HepG2 (cell line): ENCODE data around the gene SYT13. TPM values are rescaled to one million over a fixed set of nuclear protein-coding genes. Genes with fewer than 3 reads are reported as not detected.

Source experiments
- ATAC-seq: fragments of 200-7000 bp; cut with Tn5 transposase; 3 replicates; pipeline ENCODE4 v1.9.1; 2020; ENCODE audit warnings: mild to moderate bottlenecking, moderate library complexity
- BruUV-seq: library from RNA; stranded (reverse); fragments of 400-500 nt; replicated peaks from 2 replicates; lab custom pipeline; 2021; lab: Mats Ljungman, UMichigan
- CTCF ChIA-PET: fragments of 300-600 bp; formaldehyde crosslinking; extraction: SDS; loops from one replicate; lab custom pipeline; 2021; ENCODE audit warnings: low total read pairs, inconsistent platforms, low intra/inter-chr PET ratio; lab: Yijun Ruan, JAX
- POLR2A ChIA-PET: fragments of 350-600 bp; sonication (Branson Sonifier 250); formaldehyde crosslinking; loops from one replicate; lab custom pipeline; 2020; ENCODE audit warnings: antibody characterized with exemption, inconsistent platforms; lab: Yijun Ruan, JAX
- DNase-seq: peaks from one replicate; pipeline ENCODE4 v3.0.0-alpha.2; 2015; ENCODE audit warnings: low spot score
- FAIRE-seq: peaks from 3 replicates; lab custom pipeline; 2011; peaks lifted over from hg19 to GRCh38; lab: Jason Lieb, UNC
- H2AFZ ChIP-seq: one replicate; pipeline ENCODE4 v1.6.1; 2011; ENCODE audit warnings: low read length, inconsistent platforms
- H3K27ac ChIP-seq: fragments of 300-600 bp; 3 replicates; pipeline ENCODE4 v1.8.0; 2011; ENCODE audit warnings: mixed run types, mild to moderate bottlenecking, mixed read lengths, low read length, inconsistent platforms; ENCODE audit not compliant: insufficient read depth; ENCODE audit errors: extremely low read length
- H3K27me3 ChIP-seq, 2 experiments: fragments of 200-600 bp in 1 of 2; 2 replicates in 1 of 2; 3 replicates in 1 of 2; pipeline versions ENCODE4 v1.6.0 to v1.8.0; 2011; ENCODE audit warnings: low read length in 2 of 2, mild to moderate bottlenecking in 2 of 2, moderate library complexity in 2 of 2, inconsistent platforms in 1 of 2; ENCODE audit not compliant: insufficient read depth in 2 of 2, control insufficient read depth in 1 of 2
- H3K36me3 ChIP-seq, 2 experiments: fragments of 200-600 bp in 1 of 2; replicated peaks in 1 of 2; 2 replicates in 1 of 2; 3 replicates in 1 of 2; pipeline versions ENCODE4 v1.5.1 to v1.8.0; 2011; ENCODE audit warnings: low read length in 2 of 2, inconsistent platforms in 1 of 2; ENCODE audit not compliant: insufficient read depth in 2 of 2, control insufficient read depth in 1 of 2
- H3K4me1 ChIP-seq: 2 replicates; pipeline ENCODE4 v1.5.1; 2012; ENCODE audit warnings: low read length, inconsistent platforms; ENCODE audit not compliant: insufficient read depth
- H3K4me2 ChIP-seq: 2 replicates; pipeline ENCODE4 v1.6.0; 2011; ENCODE audit warnings: low read depth, low read length, inconsistent platforms
- H3K4me3 ChIP-seq, 3 experiments: fragments of 200-600 bp in 1 of 3; sonication (generic), shearing (Covaris generic) in 1 of 3; replicated peaks in 1 of 3; 2 replicates each; pipeline ENCODE4 v1.5.1; 2011 to 2016; ENCODE audit warnings: low read length in 3 of 3, inconsistent platforms in 2 of 3, low read depth in 2 of 3, mild to moderate bottlenecking in 2 of 3, control low read depth in 1 of 3, mixed read lengths in 1 of 3; ENCODE audit not compliant: insufficient read depth in 1 of 3
- H3K79me2 ChIP-seq: one replicate; pipeline ENCODE4 v1.6.1; 2011; ENCODE audit warnings: low read length, inconsistent platforms; ENCODE audit not compliant: insufficient read depth
- H3K9ac ChIP-seq: 2 replicates; pipeline ENCODE4 v1.6.0; 2011; ENCODE audit warnings: mild to moderate bottlenecking, low read depth, low read length, inconsistent platforms; ENCODE audit not compliant: insufficient read depth
- H3K9me3 ChIP-seq: 2 replicates; pipeline ENCODE4 v1.5.1; 2012; ENCODE audit warnings: mild to moderate bottlenecking, low read length
- H4K20me1 ChIP-seq: 2 replicates; pipeline ENCODE4 v1.6.0; 2011; ENCODE audit warnings: inconsistent platforms, mild to moderate bottlenecking, low read length, moderate library complexity; ENCODE audit not compliant: insufficient read depth
- ZSCAN9 ChIP-seq: IDR thresholded peaks from 2 replicates; pipeline ENCODE4 v1.6.1; 2016; ENCODE audit warnings: borderline replicate concordance
- WGBS: methylation state at CpG from one replicate; pipeline ENCODE4 v1.1.6; 2017; ENCODE audit warnings: low lambda C conversion rate; 5-methylcytosine and 5-hydroxymethylcytosine counted together
- in situ Hi-C: cut with HindIII; loops from 2 replicates; pipeline ENCODE4 v1.10.0; 2017; ENCODE audit warnings: low pct_unique_long_range_greater_than_20kb; ENCODE audit not compliant: extremely low pct_ligation_motif_present
- intact Hi-C: fragments of 100-400 bp; cut with micrococcal nuclease; formaldehyde crosslinking; loops from one replicate; pipeline ENCODE4 v1.10.0; 2022; ENCODE audit not compliant: unreplicated experiment
- polyA plus RNA-seq, 8 experiments: library from polyadenylated mRNA; depleted of rRNA in 3 of 8; stranded (reverse) in 7 of 8; unstranded in 1 of 8; fragments of >200 nt; fragmentation: Illumina TruSeq in 4 of 8; extraction: Trizol in 4 of 8; gene quantifications; 2 replicates each; pipeline versions ENCODE4 v1.2.1 to v1.2.3, GENCODE V29; 2011 to 2016; ENCODE audit warnings: low read depth in 4 of 8, missing spikeins in 1 of 8, mixed read lengths in 1 of 8; ENCODE audit not compliant: insufficient read depth in 1 of 8
- total RNA-seq, 5 experiments: library from RNA; depleted of rRNA; stranded (reverse); fragments of >200 nt; fragmentation: Illumina TruSeq; extraction: Trizol; gene quantifications; 2 replicates each; pipeline ENCODE4 v1.2.3, GENCODE V29; 2016; ENCODE audit warnings: low read depth in 1 of 5
- TF ChIP-seq, protein P1 (sequence below): sonication (generic); formaldehyde crosslinking; IDR thresholded peaks from 2 replicates; pipeline ENCODE4 v1.5.1; 2020; ENCODE audit warnings: mild to moderate bottlenecking, missing genetic modification reagents, moderate library complexity
- TF ChIP-seq, protein P2 (sequence below): sonication (generic); formaldehyde crosslinking; IDR thresholded peaks from 2 replicates; pipeline ENCODE4 v1.4.0; 2020; ENCODE audit warnings: missing genetic modification reagents
- TF ChIP-seq, protein P3 (sequence below): sonication (generic); formaldehyde crosslinking; IDR thresholded peaks from 2 replicates; pipeline ENCODE4 v1.4.0; 2020; ENCODE audit warnings: missing genetic modification reagents, mild to moderate bottlenecking, borderline replicate concordance
- TF ChIP-seq, protein P4 (sequence below): sonication (generic); formaldehyde crosslinking; IDR thresholded peaks from 2 replicates; pipeline ENCODE4 v1.5.0; 2020; ENCODE audit warnings: mild to moderate bottlenecking, missing genetic modification reagents, moderate library complexity

Gene SYT13
- total and polyA plus RNA-seq, 2 of the 13 experiments (the other 11 are each of a cell fraction or from before 2014, with no cell fraction given) = 0.02 to 0.13 TPM

DNA sequence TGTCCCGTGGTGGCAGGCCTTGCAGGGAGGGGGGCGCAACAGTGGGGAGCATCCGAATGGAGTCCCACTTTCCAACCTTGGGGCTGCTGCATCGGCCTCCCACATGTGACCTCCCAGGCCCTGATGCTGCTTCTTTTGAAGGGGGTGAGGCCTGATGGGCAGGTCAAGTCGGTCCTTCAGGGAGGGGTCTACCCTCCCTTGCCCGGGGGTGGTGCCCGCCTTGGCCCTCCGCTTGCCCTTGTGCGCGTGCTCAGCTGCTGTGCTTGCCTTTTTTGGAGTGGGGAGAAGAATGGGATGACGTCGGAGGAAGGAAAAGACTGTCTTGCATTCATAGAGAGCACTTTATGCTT lies 72.8 kb downstream of the SYT13 start (continued):
- TF ChIP-seq, protein P1, sequence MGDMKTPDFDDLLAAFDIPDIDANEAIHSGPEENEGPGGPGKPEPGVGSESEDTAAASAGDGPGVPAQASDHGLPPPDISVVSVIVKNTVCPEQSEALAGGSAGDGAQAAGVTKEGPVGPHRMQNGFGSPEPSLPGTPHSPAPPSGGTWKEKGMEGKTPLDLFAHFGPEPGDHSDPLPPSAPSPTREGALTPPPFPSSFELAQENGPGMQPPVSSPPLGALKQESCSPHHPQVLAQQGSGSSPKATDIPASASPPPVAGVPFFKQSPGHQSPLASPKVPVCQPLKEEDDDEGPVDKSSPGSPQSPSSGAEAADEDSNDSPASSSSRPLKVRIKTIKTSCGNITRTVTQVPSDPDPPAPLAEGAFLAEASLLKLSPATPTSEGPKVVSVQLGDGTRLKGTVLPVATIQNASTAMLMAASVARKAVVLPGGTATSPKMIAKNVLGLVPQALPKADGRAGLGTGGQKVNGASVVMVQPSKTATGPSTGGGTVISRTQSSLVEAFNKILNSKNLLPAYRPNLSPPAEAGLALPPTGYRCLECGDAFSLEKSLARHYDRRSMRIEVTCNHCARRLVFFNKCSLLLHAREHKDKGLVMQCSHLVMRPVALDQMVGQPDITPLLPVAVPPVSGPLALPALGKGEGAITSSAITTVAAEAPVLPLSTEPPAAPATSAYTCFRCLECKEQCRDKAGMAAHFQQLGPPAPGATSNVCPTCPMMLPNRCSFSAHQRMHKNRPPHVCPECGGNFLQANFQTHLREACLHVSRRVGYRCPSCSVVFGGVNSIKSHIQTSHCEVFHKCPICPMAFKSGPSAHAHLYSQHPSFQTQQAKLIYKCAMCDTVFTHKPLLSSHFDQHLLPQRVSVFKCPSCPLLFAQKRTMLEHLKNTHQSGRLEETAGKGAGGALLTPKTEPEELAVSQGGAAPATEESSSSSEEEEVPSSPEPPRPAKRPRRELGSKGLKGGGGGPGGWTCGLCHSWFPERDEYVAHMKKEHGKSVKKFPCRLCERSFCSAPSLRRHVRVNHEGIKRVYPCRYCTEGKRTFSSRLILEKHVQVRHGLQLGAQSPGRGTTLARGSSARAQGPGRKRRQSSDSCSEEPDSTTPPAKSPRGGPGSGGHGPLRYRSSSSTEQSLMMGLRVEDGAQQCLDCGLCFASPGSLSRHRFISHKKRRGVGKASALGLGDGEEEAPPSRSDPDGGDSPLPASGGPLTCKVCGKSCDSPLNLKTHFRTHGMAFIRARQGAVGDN (CRISPR knock-in tag) = no peak
- TF ChIP-seq, all 625 proteins: peak for 0

DNA sequence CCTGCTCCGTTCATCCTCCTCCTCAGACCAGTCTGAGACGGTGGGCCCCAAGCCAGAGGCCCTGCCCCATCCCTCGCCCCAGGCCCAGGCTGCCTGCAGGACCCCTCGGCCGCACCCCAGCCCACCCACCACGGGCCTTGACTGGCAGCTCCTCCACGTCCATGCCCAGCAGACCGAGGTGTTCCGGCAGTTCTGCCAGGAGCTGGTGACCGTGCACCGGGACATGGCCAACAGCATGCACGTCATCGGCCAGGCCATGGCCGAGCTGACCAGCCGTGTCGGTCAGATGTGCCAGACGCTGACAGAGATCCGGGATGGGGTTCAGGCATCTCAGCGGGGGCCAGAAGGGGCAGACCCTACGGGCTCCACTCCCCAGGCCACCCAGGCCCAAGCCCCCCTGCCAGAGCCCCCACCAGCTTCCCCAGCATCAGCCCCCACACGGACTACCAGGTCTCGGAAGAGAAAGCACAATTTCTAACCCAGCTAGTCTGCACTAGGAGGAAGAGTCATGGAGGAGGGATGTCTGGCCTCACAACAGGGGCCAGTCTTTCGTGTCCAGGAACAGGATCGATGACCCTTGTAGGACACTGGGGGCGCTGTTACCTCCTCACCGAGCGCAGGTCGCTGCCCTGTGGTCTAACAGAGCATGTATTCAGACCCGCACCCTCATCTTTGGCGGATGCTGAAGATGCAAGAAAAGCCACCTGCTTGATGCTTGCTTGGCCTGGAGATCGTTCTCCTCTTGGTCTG lies 73.4 kb downstream of the SYT13 start:
- no TSS peak for BruUV-seq
- ATAC-seq (peak; percentile 58), DNase-seq (no peak), FAIRE-seq (no peak)
- peaks cover 0 to 7% of the 10 kb centered on the region in 2 experiments; a peak in 4 of 5 replicates for H3K36me3 ChIP-seq
- H2AFZ ChIP-seq = no peak overlapping the region
- no peak overlapping the region for H3K4me3 ChIP-seq
- H3K9ac ChIP-seq = no peak overlapping the region
- no peak overlapping the region for H3K4me2 ChIP-seq
- H3K27me3 ChIP-seq = no peaks in the 10 kb centered on the region
- ChIA-PET POLR2A (no interaction called here), CTCF (no interaction called here)
- intact Hi-C loops = no loop called here
- WGBS = 96% methylated on average over 5 of the region's 31 CpGs
- H3K27ac ChIP-seq = no peak overlapping the region
- H4K20me1 ChIP-seq = no peaks in the 10 kb centered on the region
- TF ChIP-seq, protein P2, sequence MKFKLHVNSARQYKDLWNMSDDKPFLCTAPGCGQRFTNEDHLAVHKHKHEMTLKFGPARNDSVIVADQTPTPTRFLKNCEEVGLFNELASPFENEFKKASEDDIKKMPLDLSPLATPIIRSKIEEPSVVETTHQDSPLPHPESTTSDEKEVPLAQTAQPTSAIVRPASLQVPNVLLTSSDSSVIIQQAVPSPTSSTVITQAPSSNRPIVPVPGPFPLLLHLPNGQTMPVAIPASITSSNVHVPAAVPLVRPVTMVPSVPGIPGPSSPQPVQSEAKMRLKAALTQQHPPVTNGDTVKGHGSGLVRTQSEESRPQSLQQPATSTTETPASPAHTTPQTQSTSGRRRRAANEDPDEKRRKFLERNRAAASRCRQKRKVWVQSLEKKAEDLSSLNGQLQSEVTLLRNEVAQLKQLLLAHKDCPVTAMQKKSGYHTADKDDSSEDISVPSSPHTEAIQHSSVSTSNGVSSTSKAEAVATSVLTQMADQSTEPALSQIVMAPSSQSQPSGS (CRISPR knock-in tag) = no peak
- TF ChIP-seq, protein P3, sequence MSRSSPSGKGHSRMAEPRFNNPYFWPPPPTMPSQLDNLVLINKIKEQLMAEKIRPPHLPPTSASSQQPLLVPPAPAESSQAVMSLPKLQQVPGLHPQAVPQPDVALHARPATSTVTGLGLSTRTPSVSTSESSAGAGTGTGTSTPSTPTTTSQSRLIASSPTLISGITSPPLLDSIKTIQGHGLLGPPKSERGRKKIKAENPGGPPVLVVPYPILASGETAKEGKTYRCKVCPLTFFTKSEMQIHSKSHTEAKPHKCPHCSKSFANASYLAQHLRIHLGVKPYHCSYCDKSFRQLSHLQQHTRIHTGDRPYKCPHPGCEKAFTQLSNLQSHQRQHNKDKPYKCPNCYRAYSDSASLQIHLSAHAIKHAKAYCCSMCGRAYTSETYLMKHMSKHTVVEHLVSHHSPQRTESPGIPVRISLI (CRISPR knock-in tag) = no peak
- no peak for TF ChIP-seq ZSCAN9 (CRISPR knock-in tag)
- TF ChIP-seq, protein P4, sequence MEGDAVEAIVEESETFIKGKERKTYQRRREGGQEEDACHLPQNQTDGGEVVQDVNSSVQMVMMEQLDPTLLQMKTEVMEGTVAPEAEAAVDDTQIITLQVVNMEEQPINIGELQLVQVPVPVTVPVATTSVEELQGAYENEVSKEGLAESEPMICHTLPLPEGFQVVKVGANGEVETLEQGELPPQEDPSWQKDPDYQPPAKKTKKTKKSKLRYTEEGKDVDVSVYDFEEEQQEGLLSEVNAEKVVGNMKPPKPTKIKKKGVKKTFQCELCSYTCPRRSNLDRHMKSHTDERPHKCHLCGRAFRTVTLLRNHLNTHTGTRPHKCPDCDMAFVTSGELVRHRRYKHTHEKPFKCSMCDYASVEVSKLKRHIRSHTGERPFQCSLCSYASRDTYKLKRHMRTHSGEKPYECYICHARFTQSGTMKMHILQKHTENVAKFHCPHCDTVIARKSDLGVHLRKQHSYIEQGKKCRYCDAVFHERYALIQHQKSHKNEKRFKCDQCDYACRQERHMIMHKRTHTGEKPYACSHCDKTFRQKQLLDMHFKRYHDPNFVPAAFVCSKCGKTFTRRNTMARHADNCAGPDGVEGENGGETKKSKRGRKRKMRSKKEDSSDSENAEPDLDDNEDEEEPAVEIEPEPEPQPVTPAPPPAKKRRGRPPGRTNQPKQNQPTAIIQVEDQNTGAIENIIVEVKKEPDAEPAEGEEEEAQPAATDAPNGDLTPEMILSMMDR (CRISPR knock-in tag) = 0 out of 2 replicates have a peak, but pooled peaks have one; percentile 13
- no peaks in the 10 kb centered on the region for H3K79me2 ChIP-seq
- H3K9me3 ChIP-seq = no peaks in the 10 kb centered on the region
- in situ Hi-C loops = no loop called here
- H3K4me1 ChIP-seq = no peaks in the 10 kb centered on the region
